HFF-Myc (cell line): ENCODE data around the gene ZNF513.
"Not testable (repeated sequence)": the region's sequence is repeated elsewhere in the genome, so short reads cannot be mapped to it uniquely, and the experiment has no call there.

ENCODE experiments used
- DNase-seq: peaks from one replicate; pipeline ENCODE4 v3.0.0-alpha.2; 2011; ENCODE audit warnings: low read depth; ENCODE audit errors: extremely low read depth
- H3K4me3 ChIP-seq: replicated peaks from 2 replicates; pipeline ENCODE4 v1.5.1; 2011; ENCODE audit warnings: low read depth, mild to moderate bottlenecking, control low read depth, low read length
- TF ChIP-seq, protein P1 (sequence below): IDR thresholded peaks from 2 replicates; pipeline ENCODE4 v1.5.1; 2012; ENCODE audit warnings: mild to moderate bottlenecking, low read depth, low read length, control low read depth; ENCODE audit errors: missing control alignments

ZNF513 gene

DNA sequence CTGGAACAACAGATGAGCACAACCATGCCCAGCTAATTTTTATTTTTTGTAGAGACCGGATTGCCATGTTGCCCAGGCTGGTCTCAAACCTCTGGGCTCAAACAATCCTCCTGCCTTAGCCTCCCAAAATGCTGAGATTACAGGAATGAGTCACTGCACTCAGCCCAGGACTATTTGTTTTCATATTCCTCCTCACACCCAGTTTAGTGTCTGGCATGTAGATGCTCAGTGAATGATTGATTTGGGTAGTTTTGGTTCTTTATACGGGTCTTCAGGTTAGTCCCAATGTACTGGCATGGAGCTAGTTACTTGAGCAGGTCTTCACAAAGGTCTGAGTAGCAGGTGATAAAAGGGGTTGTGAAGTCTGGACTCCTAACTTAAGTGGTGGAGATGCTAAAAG, 16.6 kb downstream of the ZNF513 start:
- no peak overlapping the region for H3K4me3 ChIP-seq
- TF ChIP-seq, protein P1, sequence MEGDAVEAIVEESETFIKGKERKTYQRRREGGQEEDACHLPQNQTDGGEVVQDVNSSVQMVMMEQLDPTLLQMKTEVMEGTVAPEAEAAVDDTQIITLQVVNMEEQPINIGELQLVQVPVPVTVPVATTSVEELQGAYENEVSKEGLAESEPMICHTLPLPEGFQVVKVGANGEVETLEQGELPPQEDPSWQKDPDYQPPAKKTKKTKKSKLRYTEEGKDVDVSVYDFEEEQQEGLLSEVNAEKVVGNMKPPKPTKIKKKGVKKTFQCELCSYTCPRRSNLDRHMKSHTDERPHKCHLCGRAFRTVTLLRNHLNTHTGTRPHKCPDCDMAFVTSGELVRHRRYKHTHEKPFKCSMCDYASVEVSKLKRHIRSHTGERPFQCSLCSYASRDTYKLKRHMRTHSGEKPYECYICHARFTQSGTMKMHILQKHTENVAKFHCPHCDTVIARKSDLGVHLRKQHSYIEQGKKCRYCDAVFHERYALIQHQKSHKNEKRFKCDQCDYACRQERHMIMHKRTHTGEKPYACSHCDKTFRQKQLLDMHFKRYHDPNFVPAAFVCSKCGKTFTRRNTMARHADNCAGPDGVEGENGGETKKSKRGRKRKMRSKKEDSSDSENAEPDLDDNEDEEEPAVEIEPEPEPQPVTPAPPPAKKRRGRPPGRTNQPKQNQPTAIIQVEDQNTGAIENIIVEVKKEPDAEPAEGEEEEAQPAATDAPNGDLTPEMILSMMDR: no peak
- no peak for DNase-seq

DNA sequence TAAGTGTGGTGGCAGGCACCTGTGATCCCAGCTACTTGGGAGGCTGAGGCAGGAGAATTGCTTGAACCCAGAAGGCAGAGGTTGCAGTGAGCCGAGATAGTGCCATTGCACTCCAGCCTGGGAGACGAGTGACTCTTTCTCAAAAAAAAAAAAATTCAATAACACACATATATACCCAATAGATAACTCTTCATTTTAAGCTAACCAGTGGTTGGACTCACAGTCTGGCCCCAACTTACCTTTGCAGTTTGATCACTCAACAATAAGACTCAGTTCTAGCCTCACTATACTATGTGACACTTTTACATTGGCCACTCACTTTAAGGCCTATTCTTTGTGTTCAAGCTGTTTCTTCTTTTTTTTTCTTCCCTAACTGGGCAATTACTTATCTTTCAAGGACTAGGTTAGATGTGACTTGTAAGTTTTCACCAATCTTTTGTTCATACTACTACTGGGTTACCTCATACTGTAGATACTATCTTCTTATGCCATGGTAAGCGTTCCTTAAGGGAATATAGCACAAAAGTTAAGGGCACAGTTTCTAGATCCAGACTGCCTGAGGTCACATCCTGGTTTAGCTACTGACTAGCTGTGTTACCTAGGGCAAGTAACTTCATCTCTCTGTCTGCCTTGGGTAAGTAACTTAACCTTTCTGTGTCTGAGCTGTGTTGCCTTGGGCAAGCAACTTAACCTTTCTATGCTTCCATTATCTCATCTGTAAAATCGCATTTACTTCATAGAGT, 17.7 kb downstream of the ZNF513 start:
- TF ChIP-seq, protein P1: no peak
- DNase-seq: no peak
- H3K4me3 ChIP-seq: no peak overlapping the region

DNA sequence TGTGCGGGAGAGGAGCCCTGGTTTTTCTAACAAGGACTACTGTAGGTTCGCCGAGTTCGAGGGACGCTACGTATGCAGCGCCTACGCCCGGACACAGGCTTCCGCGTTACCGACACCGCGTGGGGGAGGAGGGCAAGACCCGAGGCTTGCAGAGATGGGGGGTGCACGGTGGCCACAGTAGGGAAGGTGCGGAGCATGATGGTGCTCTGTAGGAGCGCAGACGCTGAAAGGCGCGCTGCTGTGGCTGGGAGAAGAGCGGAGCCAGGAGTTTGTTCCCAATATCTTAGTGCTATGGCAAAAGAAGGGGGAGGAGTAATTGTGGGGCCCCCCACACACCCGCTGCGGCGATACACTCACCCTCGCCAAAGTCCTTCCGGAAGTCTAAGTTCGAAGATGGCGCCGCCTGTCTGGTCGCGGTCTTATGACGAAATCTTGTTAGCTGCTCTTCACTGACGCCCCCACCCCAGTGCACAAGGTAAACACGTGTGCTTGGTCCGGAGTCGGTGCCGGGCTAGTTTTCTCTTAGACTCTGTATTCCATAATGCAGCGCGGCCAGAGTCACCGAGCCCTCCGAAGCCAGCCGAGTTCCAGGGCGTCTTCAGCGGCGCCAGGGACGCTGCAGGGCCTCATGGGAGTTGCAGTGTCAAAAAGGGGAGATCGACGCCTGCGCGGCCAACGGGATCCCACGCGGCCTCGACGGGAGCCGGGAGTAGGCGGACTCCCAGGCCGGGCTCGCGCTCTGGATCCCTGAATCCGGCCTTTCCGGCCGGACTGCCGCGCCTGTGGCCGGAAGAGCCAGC, 24.0 kb downstream of the ZNF513 start, which contains the start of gene GTF3C2:
Gene GTF3C2 (minus strand): TSS at position 383 of the 800 bp plus-strand sequence. CDS start 13,210 bp downstream, outside the sequence.
- peak; percentile 96 for DNase-seq
- peak within 1 kb of the TSS; percentile 84 for H3K4me3 ChIP-seq
- TF ChIP-seq, protein P1: no peak

DNA sequence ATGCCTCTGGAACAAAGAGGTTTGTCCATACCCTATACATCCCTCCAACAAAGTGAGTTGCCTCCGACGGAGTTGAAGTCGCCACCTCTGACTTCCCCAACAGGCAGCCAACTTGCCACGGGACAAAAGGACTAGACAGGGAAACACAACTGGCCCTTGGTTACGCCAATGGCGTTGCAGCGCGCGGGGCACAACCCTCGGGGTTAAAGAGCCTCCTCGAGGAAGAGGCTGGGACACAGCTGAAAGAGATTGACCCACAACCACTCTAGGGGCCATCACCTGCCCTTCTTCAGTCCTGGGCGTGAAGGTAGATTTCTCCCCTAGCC, 24.5 kb downstream of the ZNF513 start:
- peak overlapping the region; percentile 84 for H3K4me3 ChIP-seq
- no peak for DNase-seq
- TF ChIP-seq, protein P1: no peak

DNA sequence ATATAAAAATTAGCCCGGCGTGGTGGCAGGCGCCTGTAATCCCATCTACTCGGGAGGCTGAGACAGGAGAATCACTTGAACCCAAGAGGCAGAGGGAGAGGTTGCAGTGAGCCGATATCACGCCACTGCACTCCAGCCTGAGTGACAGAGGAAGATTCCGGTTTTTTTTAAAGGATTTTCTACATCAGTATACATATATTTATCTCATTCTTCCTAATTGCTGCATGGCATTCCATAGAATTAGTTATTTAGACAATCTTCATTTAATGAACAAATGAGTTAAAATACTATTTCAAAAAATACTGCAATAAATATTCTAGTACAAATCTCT, 26.0 kb downstream of the ZNF513 start:
- peak overlapping the region; percentile 8 for H3K4me3 ChIP-seq
- TF ChIP-seq, protein P1: no peak
- no peak for DNase-seq

DNA sequence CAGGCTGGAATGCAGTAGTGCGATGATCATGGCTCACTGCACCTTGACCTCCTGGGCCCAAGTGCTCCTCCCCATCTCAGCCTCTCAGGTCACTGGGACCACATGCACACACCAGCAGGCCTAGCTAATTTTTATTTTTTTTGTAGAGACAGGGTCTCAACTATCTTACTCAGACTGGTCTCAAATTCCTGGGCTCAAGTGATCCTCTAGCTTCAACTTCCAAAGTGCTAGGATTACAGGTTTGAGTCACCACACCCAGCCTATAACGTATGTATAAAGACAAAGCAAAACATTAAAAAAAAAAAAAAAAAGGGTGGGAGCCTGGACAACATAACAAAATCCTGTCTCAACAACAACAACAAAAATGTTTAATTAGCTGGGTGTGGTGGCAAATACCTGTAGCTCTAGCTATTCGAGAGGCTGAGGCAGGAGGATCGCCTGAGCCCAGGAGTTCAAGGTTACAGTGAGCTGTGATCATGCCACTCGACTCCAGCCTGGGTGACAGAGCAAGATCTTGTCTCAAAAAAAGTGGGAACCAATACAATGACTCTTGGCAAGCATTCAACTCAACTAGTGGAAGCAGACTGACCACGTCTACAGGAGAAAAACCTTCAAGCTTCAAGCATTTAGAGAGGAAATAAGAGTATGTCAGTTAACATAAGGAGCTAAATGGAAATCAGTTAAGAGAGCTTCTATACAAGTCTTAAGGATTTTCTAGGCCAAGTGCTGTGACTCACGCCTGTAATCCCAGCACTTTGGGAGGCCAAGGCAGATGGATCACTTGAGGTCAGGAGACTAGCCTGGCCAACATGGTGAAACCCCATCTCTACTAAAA, 26.6 kb downstream of the ZNF513 start:
- TF ChIP-seq, protein P1: no peak
- no peak for DNase-seq
- H3K4me3 ChIP-seq: peak overlapping the region; percentile 8; the same call in 1 of the 2 replicates

DNA sequence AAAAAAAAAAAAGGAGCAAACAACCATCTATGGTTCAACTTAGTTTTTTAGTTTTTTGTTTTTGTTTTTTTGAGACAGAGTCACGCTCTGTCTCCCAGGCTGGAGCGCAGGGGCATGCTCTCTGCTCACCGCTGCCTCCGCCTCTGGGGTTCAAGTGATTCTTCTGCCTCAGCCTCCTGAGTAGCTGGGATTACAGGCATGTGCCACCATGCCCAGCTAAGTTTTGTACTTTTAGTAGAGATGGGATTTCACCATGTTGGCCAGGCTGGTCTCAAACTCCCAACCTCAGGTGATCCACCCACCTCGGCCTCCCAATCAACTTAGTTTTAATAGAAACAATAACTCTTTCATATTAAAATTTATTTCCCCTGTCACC, 27.2 kb downstream of the ZNF513 start:
- not testable (repeated sequence) for DNase-seq, H3K4me3 ChIP-seq
